Epidermal melanocyte (primary cell): ENCODE data around the gene ADAMTS15.
"Not testable (repeated sequence)": the region's sequence is repeated elsewhere in the genome, so short reads cannot be mapped to it uniquely, and the experiment has no call there.

Source experiments
- DNase-seq: peaks from one replicate; pipeline ENCODE4 v3.0.0; 2011; ENCODE audit warnings: low spot score; ENCODE audit not compliant: insufficient read length

ADAMTS15 gene

GRCh38 chr11:130434521-130435223 lies 13.8 kb upstream of the ADAMTS15 start:
- DNase-seq: peak; percentile 83

DNA sequence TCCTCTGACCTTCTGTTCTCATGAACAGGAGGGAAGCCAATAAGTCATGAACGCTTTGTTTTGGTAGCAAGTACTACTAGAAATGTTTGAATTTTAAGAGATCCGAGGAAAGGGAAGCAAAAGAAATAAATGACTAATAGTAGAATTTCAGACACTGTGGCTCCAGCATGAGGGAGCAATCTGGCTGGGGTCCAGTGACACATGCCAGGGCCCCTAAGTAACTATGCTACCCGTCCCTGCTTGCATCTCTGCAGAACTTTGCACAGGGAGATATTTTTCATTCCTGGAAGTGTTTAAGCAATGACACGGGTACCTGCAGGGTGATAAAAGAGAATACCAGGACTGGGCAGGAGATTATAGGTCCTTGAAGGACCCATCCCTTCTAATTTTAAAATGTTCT lies 12.8 kb upstream of the ADAMTS15 start:
- DNase-seq: no peak

GRCh38 chr11:130436171-130436570 lies 12.3 kb upstream of the ADAMTS15 start:
- no peak for DNase-seq

DNA sequence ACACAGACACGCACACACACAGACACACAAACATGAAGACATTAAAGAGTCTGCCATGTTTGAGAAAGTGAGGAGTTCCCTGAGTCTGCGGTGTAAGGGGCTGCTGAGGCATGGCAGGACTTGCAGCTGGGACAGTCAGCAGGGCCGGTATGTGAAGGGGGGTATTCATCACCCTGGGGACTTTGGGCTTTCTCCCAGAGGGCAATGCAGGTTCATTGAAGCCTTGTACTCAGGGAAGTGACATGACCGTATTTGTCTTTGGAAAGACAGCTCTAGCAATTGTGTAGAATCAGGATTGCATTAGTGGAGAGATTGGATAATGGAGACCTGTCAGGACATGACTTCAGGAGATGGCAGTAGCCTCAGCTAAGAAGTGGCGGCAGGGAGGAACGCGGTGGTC lies 10.6 kb upstream of the ADAMTS15 start:
- no peak for DNase-seq

GRCh38 chr11:130438401-130439159 lies 9.9 kb upstream of the ADAMTS15 start:
- not testable (repeated sequence) for DNase-seq

- DNase-seq: no peak
Observed at GRCh38 chr11:130439160-130439519, 9.3 kb upstream of the ADAMTS15 start.

DNA sequence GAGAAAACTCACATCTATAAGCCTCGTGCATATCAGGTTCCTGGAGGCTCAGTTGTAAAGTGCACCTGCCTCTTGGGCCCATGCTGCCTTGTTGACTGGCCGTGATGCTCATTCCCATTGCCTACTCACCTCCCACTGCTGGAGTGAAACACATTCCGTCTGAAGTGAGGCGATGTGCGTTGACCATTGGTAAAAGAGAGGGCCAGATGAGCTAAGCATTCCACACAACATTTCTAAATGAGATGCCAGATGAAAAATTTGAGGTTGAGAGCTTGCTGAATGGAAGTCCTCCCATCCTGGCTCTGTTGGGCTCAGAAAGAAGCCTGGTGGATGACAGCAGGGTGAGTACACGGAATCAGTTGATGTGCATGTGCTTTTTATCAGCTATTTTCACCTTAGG lies 8.6 kb upstream of the ADAMTS15 start:
- no peak for DNase-seq

DNA sequence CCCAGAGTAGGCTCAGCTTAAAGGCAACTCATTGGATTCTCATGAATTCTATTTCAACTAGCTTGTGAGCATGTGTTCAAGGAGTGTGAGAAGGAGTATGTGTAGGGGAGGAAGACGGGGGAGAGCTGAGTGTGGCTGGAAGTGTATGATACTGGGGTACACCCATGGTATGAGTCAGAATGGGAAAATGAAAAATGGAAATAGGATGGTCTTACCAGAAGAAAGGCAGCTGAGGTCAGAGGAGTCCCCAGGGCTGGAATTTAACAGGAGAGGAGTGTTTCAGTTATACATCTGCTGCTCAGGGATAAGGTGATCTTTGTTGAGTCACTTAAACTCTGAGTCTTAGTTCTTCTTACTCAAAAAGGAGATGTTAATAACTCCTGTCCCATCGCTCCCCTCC lies 6.7 kb upstream of the ADAMTS15 start:
- DNase-seq: no peak

- DNase-seq: no peak
Observed at GRCh38 chr11:130442737-130443136, 5.7 kb upstream of the ADAMTS15 start.

DNA sequence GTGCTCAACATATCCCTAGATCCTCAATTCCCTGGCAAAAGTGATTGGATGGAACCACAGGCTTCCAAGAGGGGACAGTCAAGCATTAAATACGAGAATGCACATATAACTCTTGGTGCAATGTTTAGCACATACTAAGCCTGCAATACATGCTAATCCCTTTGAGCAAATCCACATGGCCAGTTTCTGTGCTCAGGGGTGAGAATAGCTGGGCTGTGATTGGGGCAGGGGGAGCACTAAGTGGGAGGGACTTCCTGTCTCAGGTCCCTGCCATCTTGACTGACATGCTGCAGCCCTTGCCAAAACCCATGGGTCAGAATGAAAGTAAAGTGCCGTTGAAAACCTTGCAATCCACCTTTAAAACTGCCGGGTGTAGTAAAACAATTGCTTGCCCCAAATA lies 2.7 kb upstream of the ADAMTS15 start:
- DNase-seq: no peak

DNA sequence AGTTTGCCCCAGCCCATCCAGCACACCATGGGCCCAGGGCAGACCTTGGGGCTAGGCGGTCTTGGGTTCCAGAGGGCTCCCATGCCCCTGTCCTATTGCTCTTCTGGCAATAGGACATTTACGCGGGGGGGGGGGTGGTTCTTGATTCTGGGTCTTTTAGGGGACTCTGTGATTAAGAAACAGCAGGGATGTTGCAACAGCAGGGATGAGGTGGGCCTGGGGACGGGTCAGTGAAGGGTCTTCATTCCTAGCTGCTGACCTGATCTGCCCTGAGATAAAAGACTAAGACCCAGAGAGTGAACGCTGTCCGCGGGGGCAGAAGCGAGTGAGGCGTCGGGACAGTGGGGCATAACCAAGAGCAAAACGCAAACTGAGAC lies 418 bp upstream of the ADAMTS15 start:
- no peak for DNase-seq

DNA sequence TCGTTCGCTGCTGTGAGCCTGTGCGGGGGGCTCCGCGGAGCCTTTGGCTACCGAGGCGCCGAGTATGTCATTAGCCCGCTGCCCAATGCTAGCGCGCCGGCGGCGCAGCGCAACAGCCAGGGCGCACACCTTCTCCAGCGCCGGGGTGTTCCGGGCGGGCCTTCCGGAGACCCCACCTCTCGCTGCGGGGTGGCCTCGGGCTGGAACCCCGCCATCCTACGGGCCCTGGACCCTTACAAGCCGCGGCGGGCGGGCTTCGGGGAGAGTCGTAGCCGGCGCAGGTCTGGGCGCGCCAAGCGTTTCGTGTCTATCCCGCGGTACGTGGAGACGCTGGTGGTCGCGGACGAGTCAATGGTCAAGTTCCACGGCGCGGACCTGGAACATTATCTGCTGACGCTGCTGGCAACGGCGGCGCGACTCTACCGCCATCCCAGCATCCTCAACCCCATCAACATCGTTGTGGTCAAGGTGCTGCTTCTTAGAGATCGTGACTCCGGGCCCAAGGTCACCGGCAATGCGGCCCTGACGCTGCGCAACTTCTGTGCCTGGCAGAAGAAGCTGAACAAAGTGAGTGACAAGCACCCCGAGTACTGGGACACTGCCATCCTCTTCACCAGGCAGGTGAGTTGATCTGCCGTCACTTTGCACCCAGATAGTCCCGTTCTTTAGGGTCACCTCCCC lies 1.0 kb downstream of the ADAMTS15 start:
- DNase-seq: no peak

- no peak for DNase-seq
Observed at GRCh38 chr11:130449996-130450769, 1.7 kb downstream of the ADAMTS15 start.

- DNase-seq: no peak
Observed at GRCh38 chr11:130451231-130452019, 3.0 kb downstream of the ADAMTS15 start.

- no peak for DNase-seq
Observed at GRCh38 chr11:130452176-130452575, 3.7 kb downstream of the ADAMTS15 start.

GRCh38 chr11:130452940-130453339 lies 4.5 kb downstream of the ADAMTS15 start:
- no peak for DNase-seq

- no peak for DNase-seq
Observed at GRCh38 chr11:130454491-130455252, 6.2 kb downstream of the ADAMTS15 start.

DNA sequence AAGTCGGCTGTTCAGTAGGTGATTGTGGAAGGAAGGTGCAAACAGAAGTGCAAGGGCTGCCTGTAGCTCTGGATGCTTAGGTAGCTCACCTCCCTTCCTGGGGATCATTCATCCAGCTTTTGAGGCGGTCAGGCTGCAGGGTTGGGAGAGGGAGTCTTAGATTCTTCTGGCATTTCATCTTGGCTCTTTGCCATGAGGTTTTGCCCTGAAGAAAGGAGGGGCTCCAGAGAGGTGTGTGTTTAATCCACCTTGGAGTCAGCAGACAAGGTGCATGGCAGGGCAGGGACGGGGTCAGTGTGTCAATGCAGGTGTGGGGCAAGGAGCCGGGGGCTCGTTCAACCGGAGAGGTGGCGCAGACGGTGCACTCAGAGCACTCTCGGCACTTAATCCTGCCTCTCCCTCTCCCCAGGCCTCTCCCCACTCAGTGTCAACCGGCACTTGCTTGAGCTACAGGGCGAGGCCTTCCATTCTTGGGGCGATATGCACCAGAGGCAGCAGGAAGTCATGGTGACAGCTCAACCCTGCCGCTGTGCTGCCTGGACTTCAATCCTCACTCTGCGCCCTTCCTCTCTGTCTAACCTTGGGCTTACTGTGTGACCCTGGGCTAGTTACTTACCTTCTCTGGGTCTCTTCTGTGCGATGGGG lies 7.2 kb downstream of the ADAMTS15 start:
- DNase-seq: no peak

DNA sequence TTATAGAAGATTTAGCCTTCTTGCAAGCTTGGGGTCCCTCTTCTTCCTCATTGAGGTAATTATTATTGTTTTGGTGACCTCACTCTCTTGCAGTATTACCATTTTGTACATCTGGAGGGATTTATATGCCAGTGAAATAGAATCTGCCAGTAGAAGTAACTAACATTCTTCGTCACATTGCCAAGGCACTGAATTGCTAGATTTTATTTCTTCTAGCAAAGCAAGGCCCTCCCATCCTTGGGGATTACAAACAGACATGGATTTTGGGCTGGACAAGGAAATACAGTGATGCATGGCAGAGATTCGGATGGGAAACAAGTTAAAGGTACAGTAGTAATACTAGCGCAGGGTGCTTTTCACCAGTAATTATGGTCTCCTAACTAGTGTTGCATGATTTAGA lies 7.8 kb downstream of the ADAMTS15 start:
- DNase-seq: no peak
